Measurements from ENCODE around the gene KIRREL3.

DNA sequence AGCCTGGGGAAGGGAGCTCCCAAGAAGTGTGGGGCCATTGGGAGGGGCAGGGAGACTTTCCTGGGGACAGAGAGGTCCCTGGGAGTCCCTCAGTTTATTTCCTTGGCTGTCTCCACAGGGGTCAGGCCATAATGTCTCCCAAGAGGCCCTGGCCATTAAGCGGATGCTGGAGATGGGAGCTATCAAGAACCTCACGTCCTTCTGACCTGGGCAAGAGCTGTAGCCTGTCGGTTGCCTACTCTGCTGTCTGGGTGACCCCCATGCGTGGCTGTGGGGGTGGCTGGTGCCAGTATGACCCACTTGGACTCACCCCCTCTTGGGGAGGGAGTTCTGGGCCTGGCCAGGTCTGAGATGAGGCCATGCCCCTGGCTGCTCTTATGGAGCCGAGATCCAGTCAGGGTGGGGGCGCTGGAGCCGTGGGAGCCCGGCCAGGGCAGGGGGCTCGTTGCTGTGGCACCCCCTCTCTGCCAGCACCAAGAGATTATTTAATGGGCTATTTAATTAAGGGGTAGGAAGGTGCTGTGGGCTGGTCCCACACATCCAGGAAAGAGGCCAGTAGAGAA is 586.6 kb downstream of the KIRREL3 start:
- TF ChIP-seq, protein P1, sequence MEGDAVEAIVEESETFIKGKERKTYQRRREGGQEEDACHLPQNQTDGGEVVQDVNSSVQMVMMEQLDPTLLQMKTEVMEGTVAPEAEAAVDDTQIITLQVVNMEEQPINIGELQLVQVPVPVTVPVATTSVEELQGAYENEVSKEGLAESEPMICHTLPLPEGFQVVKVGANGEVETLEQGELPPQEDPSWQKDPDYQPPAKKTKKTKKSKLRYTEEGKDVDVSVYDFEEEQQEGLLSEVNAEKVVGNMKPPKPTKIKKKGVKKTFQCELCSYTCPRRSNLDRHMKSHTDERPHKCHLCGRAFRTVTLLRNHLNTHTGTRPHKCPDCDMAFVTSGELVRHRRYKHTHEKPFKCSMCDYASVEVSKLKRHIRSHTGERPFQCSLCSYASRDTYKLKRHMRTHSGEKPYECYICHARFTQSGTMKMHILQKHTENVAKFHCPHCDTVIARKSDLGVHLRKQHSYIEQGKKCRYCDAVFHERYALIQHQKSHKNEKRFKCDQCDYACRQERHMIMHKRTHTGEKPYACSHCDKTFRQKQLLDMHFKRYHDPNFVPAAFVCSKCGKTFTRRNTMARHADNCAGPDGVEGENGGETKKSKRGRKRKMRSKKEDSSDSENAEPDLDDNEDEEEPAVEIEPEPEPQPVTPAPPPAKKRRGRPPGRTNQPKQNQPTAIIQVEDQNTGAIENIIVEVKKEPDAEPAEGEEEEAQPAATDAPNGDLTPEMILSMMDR (IDR thresholded peaks at IDR 0.05): no peak
- TF ChIP-seq POLR2AphosphoS5 (IDR thresholded peaks at IDR 0.05; ENCODE audit: low read depth, low read length): no peak
- no peak for TF ChIP-seq TAF1 (IDR thresholded peaks at IDR 0.05; ENCODE audit: borderline replicate concordance, low read depth, low read length)

Data from SK-N-SH (cell line).